Activated CD4-positive, alpha-beta memory T cell treated with anti-CD3 and anti-CD28 coated beads, Interleukin-2, amount 10 ng/mL, durations not matched to agents 7 days and 5 days (primary cell): ENCODE measurements around the gene ZCCHC24. TPM values are rescaled to one million over a fixed set of nuclear protein-coding genes. Genes with fewer than 3 reads are reported as not detected.

Experiments
- CTCF ChIA-PET: fragments of 350-600 bp; sonication (Branson Sonifier 250); formaldehyde crosslinking; loops from one replicate; lab custom pipeline; 2021; ENCODE audit warnings: antibody characterized with exemption, inconsistent platforms; lab: Charles Lee
- POLR2A ChIA-PET: fragments of 350-600 bp; sonication (Branson Sonifier 250); formaldehyde crosslinking; loops from one replicate; lab custom pipeline; 2021; ENCODE audit warnings: antibody characterized with exemption; lab: Charles Lee
- DNase-seq: peaks from one replicate; pipeline ENCODE4 v3.0.0-alpha.2; 2020
- H3K27ac Mint-ChIP-seq: one replicate; pipeline ENCODE4 v1.8.0; 2021; ENCODE audit warnings: mild to moderate bottlenecking, mixed read lengths
- H3K27me3 Mint-ChIP-seq: one replicate; pipeline ENCODE4 v1.8.0; 2021; ENCODE audit warnings: mixed read lengths
- H3K36me3 Mint-ChIP-seq: one replicate; pipeline ENCODE4 v1.8.0; 2021; ENCODE audit warnings: low read depth, mixed read lengths
- H3K4me1 Mint-ChIP-seq: one replicate; pipeline ENCODE4 v1.8.0; 2021; ENCODE audit warnings: mixed read lengths
- H3K4me3 Mint-ChIP-seq: one replicate; pipeline ENCODE4 v1.8.0; 2021; ENCODE audit warnings: mild to moderate bottlenecking, mixed read lengths
- H3K9me3 Mint-ChIP-seq: one replicate; pipeline ENCODE4 v1.8.0; 2021; ENCODE audit warnings: mixed read lengths
- total RNA-seq, 2 experiments: library from RNA; stranded (reverse); gene quantifications; one replicate each; pipeline ENCODE4 v1.2.3, GENCODE V29; 2021

ZCCHC24 gene
- total RNA-seq, 2 experiments from 2014 or later: 1.5 TPM

GRCh38 chr10:79440281-79440680, 5.1 kb downstream of the ZCCHC24 start:
- Mint-ChIP-seq H3K27ac (no peak overlapping the region), H3K4me1 (peaks cover 13% of the 10 kb centered on the region), H3K36me3 (no peaks in the 10 kb centered on the region), H3K9me3 (no peaks in the 10 kb centered on the region), H3K4me3 (no peak overlapping the region), H3K27me3 (peaks cover 32% of the 10 kb centered on the region)
- no peak for DNase-seq
- CTCF ChIA-PET: interaction anchor here (1.1 kb wide), 1 partner anchor 50 kb away, joined by 3 read pairs; no protein-coding TSS in a partner anchor
- POLR2A ChIA-PET: no interaction called here

GRCh38 chr10:79438699-79439085, 6.7 kb downstream of the ZCCHC24 start:
- ChIA-PET CTCF (no interaction called here), POLR2A (no interaction called here)
- H3K4me3 Mint-ChIP-seq: no peak overlapping the region

GRCh38 chr10:79438021-79438698, 7.3 kb downstream of the ZCCHC24 start:
- ChIA-PET POLR2A (no interaction called here), CTCF (no interaction called here)
- peaks cover 11% of the 10 kb centered on the region for H3K4me1 Mint-ChIP-seq
- H3K9me3 Mint-ChIP-seq: no peaks in the 10 kb centered on the region
- peaks cover 23% of the 10 kb centered on the region for H3K27me3 Mint-ChIP-seq
- H3K4me3 Mint-ChIP-seq: no peak overlapping the region
- DNase-seq: no peak
- H3K27ac Mint-ChIP-seq: no peak overlapping the region
- no peaks in the 10 kb centered on the region for H3K36me3 Mint-ChIP-seq

More at GRCh38 chr10:79438699-79439085, 6.7 kb downstream of the ZCCHC24 start:
- Mint-ChIP-seq H3K27ac (no peak overlapping the region), H3K4me1 (peaks cover 15% of the 10 kb centered on the region), H3K9me3 (no peaks in the 10 kb centered on the region), H3K27me3 (peaks cover 26% of the 10 kb centered on the region), H3K36me3 (no peaks in the 10 kb centered on the region)
- no peak for DNase-seq

GRCh38 chr10:79437111-79437814, 8.2 kb downstream of the ZCCHC24 start:
- H3K4me3 Mint-ChIP-seq: no peak overlapping the region
- DNase-seq: no peak
- no peaks in the 10 kb centered on the region for H3K36me3 Mint-ChIP-seq
- CTCF ChIA-PET: interaction anchor here (0.6 kb wide), 1 partner anchor 30 kb away, joined by 5 read pairs; no protein-coding TSS in a partner anchor
- peaks cover 11% of the 10 kb centered on the region for H3K4me1 Mint-ChIP-seq
- H3K27me3 Mint-ChIP-seq: peaks cover 22% of the 10 kb centered on the region
- no peaks in the 10 kb centered on the region for H3K9me3 Mint-ChIP-seq
- POLR2A ChIA-PET: no interaction called here
- no peak overlapping the region for H3K27ac Mint-ChIP-seq

- ChIA-PET CTCF (interaction anchor here (0.6 kb wide), 1 partner anchor 31 kb away, joined by 5 read pairs; no protein-coding TSS in a partner anchor), POLR2A (no interaction called here)
- H3K27ac Mint-ChIP-seq: no peak overlapping the region
Measured at GRCh38 chr10:79436850-79437103, 8.6 kb downstream of the ZCCHC24 start.

GRCh38 chr10:79436066-79436849, 9.2 kb downstream of the ZCCHC24 start:
- no peak for DNase-seq
- Mint-ChIP-seq H3K27ac (no peak overlapping the region), H3K9me3 (no peaks in the 10 kb centered on the region), H3K4me1 (peaks cover 11% of the 10 kb centered on the region), H3K36me3 (no peaks in the 10 kb centered on the region), H3K4me3 (no peak overlapping the region), H3K27me3 (peaks cover 22% of the 10 kb centered on the region)
- CTCF ChIA-PET: no interaction called here
- POLR2A ChIA-PET: no interaction called here

More at GRCh38 chr10:79436850-79437103, 8.6 kb downstream of the ZCCHC24 start:
- Mint-ChIP-seq H3K36me3 (no peaks in the 10 kb centered on the region), H3K4me1 (peaks cover 11% of the 10 kb centered on the region), H3K4me3 (no peak overlapping the region), H3K27me3 (peaks cover 22% of the 10 kb centered on the region), H3K9me3 (no peaks in the 10 kb centered on the region)
- DNase-seq: no peak

GRCh38 chr10:79435271-79436065, 10.0 kb downstream of the ZCCHC24 start:
- POLR2A ChIA-PET: no interaction called here
- Mint-ChIP-seq H3K27ac (no peak overlapping the region), H3K4me1 (peaks cover 11% of the 10 kb centered on the region), H3K4me3 (no peak overlapping the region), H3K27me3 (peaks cover 16% of the 10 kb centered on the region), H3K36me3 (no peaks in the 10 kb centered on the region), H3K9me3 (no peaks in the 10 kb centered on the region)
- CTCF ChIA-PET: no interaction called here
- no peak for DNase-seq

- ChIA-PET CTCF (interaction anchor here (1.0 kb wide), 1 partner anchor 9 kb away, joined by 3 read pairs; no protein-coding TSS in a partner anchor), POLR2A (no interaction called here)
- no peak overlapping the region for H3K27ac Mint-ChIP-seq
- H3K36me3 Mint-ChIP-seq: no peaks in the 10 kb centered on the region
- peaks cover 11% of the 10 kb centered on the region for H3K4me1 Mint-ChIP-seq
- peaks cover 11% of the 10 kb centered on the region for H3K27me3 Mint-ChIP-seq
- no peak overlapping the region for H3K4me3 Mint-ChIP-seq
- no peak for DNase-seq
- H3K9me3 Mint-ChIP-seq: no peaks in the 10 kb centered on the region
Measured at GRCh38 chr10:79434821-79435251, 10.6 kb downstream of the ZCCHC24 start.

- no peak overlapping the region for H3K27ac Mint-ChIP-seq
- H3K27me3 Mint-ChIP-seq: peaks cover 8% of the 10 kb centered on the region
- no peaks in the 10 kb centered on the region for H3K9me3 Mint-ChIP-seq
- ChIA-PET POLR2A (no interaction called here), CTCF (interaction anchor here (1.0 kb wide), 1 partner anchor 8 kb away, joined by 3 read pairs; no protein-coding TSS in a partner anchor)
- H3K4me3 Mint-ChIP-seq: no peak overlapping the region
- DNase-seq: no peak
- no peaks in the 10 kb centered on the region for H3K36me3 Mint-ChIP-seq
- peaks cover 11% of the 10 kb centered on the region for H3K4me1 Mint-ChIP-seq
Measured at GRCh38 chr10:79434223-79434687, 11.2 kb downstream of the ZCCHC24 start.

GRCh38 chr10:79433324-79434222, 11.9 kb downstream of the ZCCHC24 start:
- POLR2A ChIA-PET: no interaction called here
- H3K27me3 Mint-ChIP-seq: peaks cover 5% of the 10 kb centered on the region
- DNase-seq: no peak
- no peaks in the 10 kb centered on the region for H3K36me3 Mint-ChIP-seq
- CTCF ChIA-PET: interaction anchor here (1.0 kb wide), 1 partner anchor 7 kb away, joined by 3 read pairs; no protein-coding TSS in a partner anchor
- H3K9me3 Mint-ChIP-seq: no peaks in the 10 kb centered on the region
- H3K27ac Mint-ChIP-seq: no peak overlapping the region
- no peak overlapping the region for H3K4me3 Mint-ChIP-seq
- H3K4me1 Mint-ChIP-seq: peaks cover 11% of the 10 kb centered on the region

GRCh38 chr10:79431891-79432831, 13.3 kb downstream of the ZCCHC24 start:
- DNase-seq: no peak
- no peak overlapping the region for H3K4me3 Mint-ChIP-seq
- no peaks in the 10 kb centered on the region for H3K36me3 Mint-ChIP-seq
- peaks cover 17% of the 10 kb centered on the region for H3K4me1 Mint-ChIP-seq
- H3K9me3 Mint-ChIP-seq: no peaks in the 10 kb centered on the region
- no peak overlapping the region for H3K27ac Mint-ChIP-seq
- CTCF ChIA-PET: no interaction called here
- H3K27me3 Mint-ChIP-seq: peaks cover 7% of the 10 kb centered on the region
- POLR2A ChIA-PET: no interaction called here
